ENCODE data around the gene GJA1.
"Not testable (repeated sequence)": the region's sequence is repeated elsewhere in the genome, so short reads cannot be mapped to it uniquely, and the experiment has no call there.

- TF ChIP-seq EP300 (IDR thresholded peaks at IDR 0.05; ENCODE audit: borderline replicate concordance in 1 of 2, low read depth in 2 of 2, low read length in 2 of 2); POLR2AphosphoS5 (IDR thresholded peaks at IDR 0.05; ENCODE audit: low read depth, low read length): not testable (repeated sequence)
- TF ChIP-seq, protein P1, sequence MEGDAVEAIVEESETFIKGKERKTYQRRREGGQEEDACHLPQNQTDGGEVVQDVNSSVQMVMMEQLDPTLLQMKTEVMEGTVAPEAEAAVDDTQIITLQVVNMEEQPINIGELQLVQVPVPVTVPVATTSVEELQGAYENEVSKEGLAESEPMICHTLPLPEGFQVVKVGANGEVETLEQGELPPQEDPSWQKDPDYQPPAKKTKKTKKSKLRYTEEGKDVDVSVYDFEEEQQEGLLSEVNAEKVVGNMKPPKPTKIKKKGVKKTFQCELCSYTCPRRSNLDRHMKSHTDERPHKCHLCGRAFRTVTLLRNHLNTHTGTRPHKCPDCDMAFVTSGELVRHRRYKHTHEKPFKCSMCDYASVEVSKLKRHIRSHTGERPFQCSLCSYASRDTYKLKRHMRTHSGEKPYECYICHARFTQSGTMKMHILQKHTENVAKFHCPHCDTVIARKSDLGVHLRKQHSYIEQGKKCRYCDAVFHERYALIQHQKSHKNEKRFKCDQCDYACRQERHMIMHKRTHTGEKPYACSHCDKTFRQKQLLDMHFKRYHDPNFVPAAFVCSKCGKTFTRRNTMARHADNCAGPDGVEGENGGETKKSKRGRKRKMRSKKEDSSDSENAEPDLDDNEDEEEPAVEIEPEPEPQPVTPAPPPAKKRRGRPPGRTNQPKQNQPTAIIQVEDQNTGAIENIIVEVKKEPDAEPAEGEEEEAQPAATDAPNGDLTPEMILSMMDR (IDR thresholded peaks at IDR 0.05; ENCODE audit: control extremely low read depth in 1 of 3, insufficient read depth in 1 of 3, low read depth in 1 of 3, low read length in 3 of 3) = not testable (repeated sequence)
- TF ChIP-seq, protein P2, sequence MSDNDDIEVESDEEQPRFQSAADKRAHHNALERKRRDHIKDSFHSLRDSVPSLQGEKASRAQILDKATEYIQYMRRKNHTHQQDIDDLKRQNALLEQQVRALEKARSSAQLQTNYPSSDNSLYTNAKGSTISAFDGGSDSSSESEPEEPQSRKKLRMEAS (IDR thresholded peaks at IDR 0.05) = not testable (repeated sequence)
These were observed 38.3 kb upstream of the GJA1 start for GRCh38 chr6:121397188-121397587.
